ENCODE data around the gene ELK4. TPM values are rescaled to one million over a fixed set of nuclear protein-coding genes. Genes with fewer than 3 reads are reported as not detected.

The ELK4 gene
- polyA plus RNA-seq, 1 of the 3 experiments (the other 2 are of a cell fraction) = 2.6 TPM

DNA sequence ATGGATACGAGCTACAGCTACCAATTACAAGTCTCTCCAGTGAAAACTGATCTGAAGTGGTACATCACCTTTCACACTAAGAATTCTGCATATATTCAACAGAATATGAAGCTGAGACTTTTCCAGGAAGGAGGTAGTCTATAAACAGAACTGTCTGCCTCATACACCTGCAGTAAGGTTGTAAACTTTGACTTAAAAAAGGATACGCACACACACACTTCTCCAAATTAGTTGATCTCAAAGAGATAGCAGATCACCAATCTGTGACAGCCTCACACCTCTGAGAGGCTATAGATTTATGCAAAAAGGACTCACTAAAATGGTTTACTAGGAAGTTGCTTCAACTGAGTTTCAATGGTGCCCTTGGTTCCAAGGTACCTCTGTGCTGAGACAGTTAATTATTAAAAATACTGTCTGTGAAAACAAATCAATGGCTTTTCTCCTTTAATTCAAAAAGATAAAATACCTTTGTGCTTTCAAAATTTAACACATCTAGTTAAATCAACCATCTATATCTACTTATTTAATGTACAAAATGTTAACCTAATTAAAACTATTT, 17.9 kb downstream of the ELK4 start:
- ChIA-PET CTCF (interaction anchor here (1.0 kb wide), 1 partner anchor 44 kb away, joined by 4 read pairs; no protein-coding TSS in a partner anchor), POLR2A (no interaction called here)
- Histone ChIP-seq H3K27ac (ENCODE audit: low read depth in 2 of 2, low read length in 1 of 2) (no peak overlapping the region), H3K36me3 (replicated peaks in 1 of 2; ENCODE audit: control insufficient read depth in 1 of 2, insufficient read depth in 2 of 2, low read length in 1 of 2) (peaks cover 62 to 70% of the 10 kb centered on the region in 2 experiments), H2AFZ (ENCODE audit: low read depth) (no peak overlapping the region), H3K27me3 (ENCODE audit: insufficient read depth) (no peaks in the 10 kb centered on the region), H3K9me2 (no peaks in the 10 kb centered on the region), H3K4me2 (no peak overlapping the region), H4K20me1 (ENCODE audit: insufficient read depth) (no peaks in the 10 kb centered on the region), H3F3A (replicated peaks; ENCODE audit: insufficient read depth) (peaks cover 13% of the 10 kb centered on the region), H3K4me1 (ENCODE audit: control insufficient read depth in 1 of 2, insufficient read depth in 2 of 2, low read depth in 1 of 2, low read length in 1 of 2) (peaks cover 5 to 24% of the 10 kb centered on the region in 2 experiments; a peak in 3 of 4 replicates), H3K9ac (no peak overlapping the region), H3K4me3 (ENCODE audit: low read depth in 2 of 2, low read length in 1 of 2) (no peak overlapping the region), H3K79me2 (ENCODE audit: insufficient read depth) (peaks cover 34% of the 10 kb centered on the region), H3K9me3 (no peaks in the 10 kb centered on the region)
- TF ChIP-seq SMC3 (IDR thresholded peaks at IDR 0.05; ENCODE audit: low read depth, low read length) = no peak
- no peak for TF ChIP-seq TCF12 (IDR thresholded peaks at IDR 0.05)
- no peak for TF ChIP-seq RCOR1 (IDR thresholded peaks at IDR 0.05; ENCODE audit: low read length)
- no peak for TF ChIP-seq FOXJ3 (CRISPR knock-in tag; IDR thresholded peaks at IDR 0.05)
- no peak for TF ChIP-seq FOXM1 (IDR thresholded peaks at IDR 0.05; ENCODE audit: low read depth)
- TF ChIP-seq RAD21 (IDR thresholded peaks at IDR 0.05; ENCODE audit: low read length) = no peak
- TF ChIP-seq JUND (IDR thresholded peaks at IDR 0.05) = no peak
- TF ChIP-seq NFIC (IDR thresholded peaks at IDR 0.05; ENCODE audit: borderline replicate concordance) = no peak
- TF ChIP-seq MEF2A (IDR thresholded peaks at IDR 0.05; ENCODE audit: borderline replicate concordance, low read depth) = no peak
- TF ChIP-seq ELF1 (IDR thresholded peaks at IDR 0.05) = no peak
- TF ChIP-seq, protein P1, sequence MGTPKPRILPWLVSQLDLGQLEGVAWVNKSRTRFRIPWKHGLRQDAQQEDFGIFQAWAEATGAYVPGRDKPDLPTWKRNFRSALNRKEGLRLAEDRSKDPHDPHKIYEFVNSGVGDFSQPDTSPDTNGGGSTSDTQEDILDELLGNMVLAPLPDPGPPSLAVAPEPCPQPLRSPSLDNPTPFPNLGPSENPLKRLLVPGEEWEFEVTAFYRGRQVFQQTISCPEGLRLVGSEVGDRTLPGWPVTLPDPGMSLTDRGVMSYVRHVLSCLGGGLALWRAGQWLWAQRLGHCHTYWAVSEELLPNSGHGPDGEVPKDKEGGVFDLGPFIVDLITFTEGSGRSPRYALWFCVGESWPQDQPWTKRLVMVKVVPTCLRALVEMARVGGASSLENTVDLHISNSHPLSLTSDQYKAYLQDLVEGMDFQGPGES (IDR thresholded peaks at IDR 0.05; ENCODE audit: low read depth, low read length) = no peak
- TF ChIP-seq RFX5 (IDR thresholded peaks at IDR 0.05; ENCODE audit: low read length) = no peak
- TF ChIP-seq, protein P2, sequence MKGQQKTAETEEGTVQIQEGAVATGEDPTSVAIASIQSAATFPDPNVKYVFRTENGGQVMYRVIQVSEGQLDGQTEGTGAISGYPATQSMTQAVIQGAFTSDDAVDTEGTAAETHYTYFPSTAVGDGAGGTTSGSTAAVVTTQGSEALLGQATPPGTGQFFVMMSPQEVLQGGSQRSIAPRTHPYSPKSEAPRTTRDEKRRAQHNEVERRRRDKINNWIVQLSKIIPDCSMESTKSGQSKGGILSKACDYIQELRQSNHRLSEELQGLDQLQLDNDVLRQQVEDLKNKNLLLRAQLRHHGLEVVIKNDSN (IDR thresholded peaks at IDR 0.05; ENCODE audit: borderline replicate concordance, low read depth) = no peak
- TF ChIP-seq, protein P3, sequence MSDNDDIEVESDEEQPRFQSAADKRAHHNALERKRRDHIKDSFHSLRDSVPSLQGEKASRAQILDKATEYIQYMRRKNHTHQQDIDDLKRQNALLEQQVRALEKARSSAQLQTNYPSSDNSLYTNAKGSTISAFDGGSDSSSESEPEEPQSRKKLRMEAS (IDR thresholded peaks at IDR 0.05; ENCODE audit: low read depth) = no peak
- no peak for TF ChIP-seq YY1 (IDR thresholded peaks at IDR 0.05; ENCODE audit: low read depth)
- no peak for TF ChIP-seq MXI1 (IDR thresholded peaks at IDR 0.05; ENCODE audit: low read depth, low read length)
- TF ChIP-seq TAF1 (IDR thresholded peaks at IDR 0.05; ENCODE audit: borderline replicate concordance, low read depth, low read length) = no peak
- TF ChIP-seq EP300 (IDR thresholded peaks at IDR 0.05; ENCODE audit: borderline replicate concordance in 1 of 2, low read depth in 1 of 2, low read length in 1 of 2) = no peak
- no peak for DNase-seq
- WGBS (ENCODE audit: low lambda C conversion rate) = 100% methylated on average over 2 of the region's 2 CpGs

DNA sequence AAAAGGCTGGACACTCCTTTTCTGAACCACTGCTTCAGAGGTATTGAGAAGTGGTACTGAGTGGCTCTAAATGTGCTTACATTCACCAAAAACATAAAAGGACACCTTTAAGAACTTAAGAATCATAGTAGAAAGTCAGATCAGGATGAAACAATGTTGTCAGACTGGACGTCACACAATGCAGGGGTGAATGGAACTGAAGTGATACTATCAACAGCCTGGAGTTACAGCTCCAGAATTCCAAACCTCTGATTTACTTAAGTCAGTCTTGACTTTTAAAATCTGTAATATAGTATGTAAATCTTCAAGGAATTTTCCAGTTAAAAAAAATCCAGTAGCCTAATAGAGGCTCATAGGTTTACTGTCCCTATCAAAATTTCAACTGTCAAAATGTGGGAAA, 19.3 kb downstream of the ELK4 start:
- no peaks in the 10 kb centered on the region for H3K9me3 ChIP-seq
- H4K20me1 ChIP-seq (ENCODE audit: insufficient read depth) = no peaks in the 10 kb centered on the region
- H3K4me3 ChIP-seq (ENCODE audit: low read depth in 2 of 2, low read length in 1 of 2) = no peak overlapping the region
- TF ChIP-seq EP300 (IDR thresholded peaks at IDR 0.05; ENCODE audit: borderline replicate concordance in 1 of 2, low read depth in 1 of 2, low read length in 1 of 2) (no peak), NFIC (IDR thresholded peaks at IDR 0.05; ENCODE audit: borderline replicate concordance) (no peak), GABPA (IDR thresholded peaks at IDR 0.05; ENCODE audit: low read depth) (no peak), JUND (IDR thresholded peaks at IDR 0.05) (no peak), FOSL2 (IDR thresholded peaks at IDR 0.05; ENCODE audit: borderline replicate concordance, low read depth) (no peak)
- TF ChIP-seq, protein P4, sequence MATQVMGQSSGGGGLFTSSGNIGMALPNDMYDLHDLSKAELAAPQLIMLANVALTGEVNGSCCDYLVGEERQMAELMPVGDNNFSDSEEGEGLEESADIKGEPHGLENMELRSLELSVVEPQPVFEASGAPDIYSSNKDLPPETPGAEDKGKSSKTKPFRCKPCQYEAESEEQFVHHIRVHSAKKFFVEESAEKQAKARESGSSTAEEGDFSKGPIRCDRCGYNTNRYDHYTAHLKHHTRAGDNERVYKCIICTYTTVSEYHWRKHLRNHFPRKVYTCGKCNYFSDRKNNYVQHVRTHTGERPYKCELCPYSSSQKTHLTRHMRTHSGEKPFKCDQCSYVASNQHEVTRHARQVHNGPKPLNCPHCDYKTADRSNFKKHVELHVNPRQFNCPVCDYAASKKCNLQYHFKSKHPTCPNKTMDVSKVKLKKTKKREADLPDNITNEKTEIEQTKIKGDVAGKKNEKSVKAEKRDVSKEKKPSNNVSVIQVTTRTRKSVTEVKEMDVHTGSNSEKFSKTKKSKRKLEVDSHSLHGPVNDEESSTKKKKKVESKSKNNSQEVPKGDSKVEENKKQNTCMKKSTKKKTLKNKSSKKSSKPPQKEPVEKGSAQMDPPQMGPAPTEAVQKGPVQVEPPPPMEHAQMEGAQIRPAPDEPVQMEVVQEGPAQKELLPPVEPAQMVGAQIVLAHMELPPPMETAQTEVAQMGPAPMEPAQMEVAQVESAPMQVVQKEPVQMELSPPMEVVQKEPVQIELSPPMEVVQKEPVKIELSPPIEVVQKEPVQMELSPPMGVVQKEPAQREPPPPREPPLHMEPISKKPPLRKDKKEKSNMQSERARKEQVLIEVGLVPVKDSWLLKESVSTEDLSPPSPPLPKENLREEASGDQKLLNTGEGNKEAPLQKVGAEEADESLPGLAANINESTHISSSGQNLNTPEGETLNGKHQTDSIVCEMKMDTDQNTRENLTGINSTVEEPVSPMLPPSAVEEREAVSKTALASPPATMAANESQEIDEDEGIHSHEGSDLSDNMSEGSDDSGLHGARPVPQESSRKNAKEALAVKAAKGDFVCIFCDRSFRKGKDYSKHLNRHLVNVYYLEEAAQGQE (IDR thresholded peaks at IDR 0.05; ENCODE audit: low read depth, low read length) = no peak
- no peaks in the 10 kb centered on the region for H3K27me3 ChIP-seq (ENCODE audit: insufficient read depth)
- peaks cover 41% of the 10 kb centered on the region for H3K79me2 ChIP-seq (ENCODE audit: insufficient read depth)
- ChIA-PET CTCF (interaction anchor here (0.6 to 1.9 kb wide), 4 partner anchors 11 to 84 kb away, joined by 3 to 13 read pairs (median 4); no protein-coding TSS in a partner anchor), POLR2A (no interaction called here)
- H3K4me2 ChIP-seq = no peak overlapping the region
- no peak overlapping the region for H3K9ac ChIP-seq
- peaks cover 61 to 70% of the 10 kb centered on the region in 2 experiments for H3K36me3 ChIP-seq (replicated peaks in 1 of 2; ENCODE audit: control insufficient read depth in 1 of 2, insufficient read depth in 2 of 2, low read length in 1 of 2)
- no peak for DNase-seq
- H3K27ac ChIP-seq (ENCODE audit: low read depth in 2 of 2, low read length in 1 of 2) = no peak overlapping the region
- peaks cover 13% of the 10 kb centered on the region for H3F3A ChIP-seq (replicated peaks; ENCODE audit: insufficient read depth)
- 96% methylated on average over 1 of the region's 1 CpG for WGBS (ENCODE audit: low lambda C conversion rate)
- no peak overlapping the region for H2AFZ ChIP-seq (ENCODE audit: low read depth)
- no peaks in the 10 kb centered on the region for H3K9me2 ChIP-seq
- H3K4me1 ChIP-seq (ENCODE audit: control insufficient read depth in 1 of 2, insufficient read depth in 2 of 2, low read depth in 1 of 2, low read length in 1 of 2) = peaks cover 5 to 24% of the 10 kb centered on the region in 2 experiments; a peak in 3 of 4 replicates

All from SK-N-SH (cell line).